Neural crest cell (in vitro differentiated cells): ENCODE data around the gene SCNN1A. TPM values are rescaled to one million over a fixed set of nuclear protein-coding genes. Genes with fewer than 3 reads are reported as not detected.
A peak's percentile ranks its signal among the peaks of the same experiment; 100 is the strongest.

Experiments used
- DNase-seq: peaks from one replicate; pipeline ENCODE4 v3.0.0; 2021; ENCODE audit warnings: low read depth, mixed read lengths, low spot score
- H3K27ac Mint-ChIP-seq: one replicate; pipeline ENCODE4 v1.8.0; 2021; ENCODE audit warnings: mild to moderate bottlenecking, mixed read lengths; ENCODE audit not compliant: unreplicated experiment
- H3K27me3 Mint-ChIP-seq: 2 replicates; pipeline ENCODE4 v1.8.0; 2021; ENCODE audit warnings: low read depth, mild to moderate bottlenecking, mixed read lengths
- H3K36me3 Mint-ChIP-seq: 2 replicates; pipeline ENCODE4 v1.8.0; 2021; ENCODE audit warnings: low read depth, mild to moderate bottlenecking, mixed read lengths
- H3K4me1 Mint-ChIP-seq: 2 replicates; pipeline ENCODE4 v1.8.0; 2021; ENCODE audit warnings: mixed read lengths
- H3K4me3 Mint-ChIP-seq: one replicate; pipeline ENCODE4 v1.8.0; 2021; ENCODE audit warnings: mild to moderate bottlenecking, mixed read lengths
- H3K9me3 Mint-ChIP-seq: 2 replicates; pipeline ENCODE4 v1.8.0; 2021; ENCODE audit warnings: mixed read lengths
- total RNA-seq: library from RNA; stranded (reverse); gene quantifications from 2 replicates; pipeline ENCODE4 v1.2.1, GENCODE V29; 2021
- TF ChIP-seq, protein P1 (sequence below): fragments of 200-600 bp; sonication (generic); conservative IDR thresholded peaks from 2 replicates; pipeline ENCODE4 v1.5.0; 2021; ENCODE audit warnings: antibody characterized with exemption, mild to moderate bottlenecking

The SCNN1A gene
- total RNA-seq, 1 donor from 2014 or later = not detected

DNA sequence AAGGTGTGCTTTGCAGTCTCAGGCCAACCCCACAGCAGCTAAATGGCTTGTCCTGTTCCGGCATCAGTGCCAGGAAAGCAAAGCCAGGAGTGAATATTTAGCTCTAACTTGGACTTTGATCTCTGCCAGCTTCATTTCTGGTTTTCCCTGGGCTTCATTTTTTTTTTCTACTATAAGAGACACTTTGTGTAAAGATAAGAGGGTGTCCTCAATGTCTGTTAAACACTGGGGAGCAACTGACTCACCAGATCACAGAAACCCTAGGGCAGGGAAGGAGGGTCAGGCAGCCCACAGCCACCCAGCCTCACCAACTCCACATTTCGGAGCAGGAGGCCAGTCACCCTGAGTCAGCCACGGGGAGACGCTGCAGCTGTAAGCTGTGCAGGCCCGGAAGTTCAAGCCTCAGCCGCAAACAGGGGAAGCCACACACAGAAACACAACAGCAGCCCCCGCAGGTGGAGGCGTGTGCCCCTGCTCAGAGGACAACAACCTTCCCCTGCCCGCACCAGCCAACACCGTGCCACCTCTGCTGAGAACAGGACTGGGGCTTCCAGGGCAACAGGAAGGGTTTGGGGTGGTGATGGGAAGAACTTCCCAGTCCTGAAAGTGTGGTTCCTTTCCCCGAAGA lies 39.8 kb downstream of the SCNN1A start:
- Mint-ChIP-seq H3K36me3 (peaks cover 8% of the 10 kb centered on the region), H3K4me1 (peaks cover 6% of the 10 kb centered on the region), H3K27ac (peak overlapping the region; percentile 97), H3K27me3 (no peaks in the 10 kb centered on the region), H3K4me3 (no peak overlapping the region), H3K9me3 (no peaks in the 10 kb centered on the region)
- peak; percentile 29 for DNase-seq
- TF ChIP-seq, protein P1, sequence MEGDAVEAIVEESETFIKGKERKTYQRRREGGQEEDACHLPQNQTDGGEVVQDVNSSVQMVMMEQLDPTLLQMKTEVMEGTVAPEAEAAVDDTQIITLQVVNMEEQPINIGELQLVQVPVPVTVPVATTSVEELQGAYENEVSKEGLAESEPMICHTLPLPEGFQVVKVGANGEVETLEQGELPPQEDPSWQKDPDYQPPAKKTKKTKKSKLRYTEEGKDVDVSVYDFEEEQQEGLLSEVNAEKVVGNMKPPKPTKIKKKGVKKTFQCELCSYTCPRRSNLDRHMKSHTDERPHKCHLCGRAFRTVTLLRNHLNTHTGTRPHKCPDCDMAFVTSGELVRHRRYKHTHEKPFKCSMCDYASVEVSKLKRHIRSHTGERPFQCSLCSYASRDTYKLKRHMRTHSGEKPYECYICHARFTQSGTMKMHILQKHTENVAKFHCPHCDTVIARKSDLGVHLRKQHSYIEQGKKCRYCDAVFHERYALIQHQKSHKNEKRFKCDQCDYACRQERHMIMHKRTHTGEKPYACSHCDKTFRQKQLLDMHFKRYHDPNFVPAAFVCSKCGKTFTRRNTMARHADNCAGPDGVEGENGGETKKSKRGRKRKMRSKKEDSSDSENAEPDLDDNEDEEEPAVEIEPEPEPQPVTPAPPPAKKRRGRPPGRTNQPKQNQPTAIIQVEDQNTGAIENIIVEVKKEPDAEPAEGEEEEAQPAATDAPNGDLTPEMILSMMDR = peak; percentile 48

DNA sequence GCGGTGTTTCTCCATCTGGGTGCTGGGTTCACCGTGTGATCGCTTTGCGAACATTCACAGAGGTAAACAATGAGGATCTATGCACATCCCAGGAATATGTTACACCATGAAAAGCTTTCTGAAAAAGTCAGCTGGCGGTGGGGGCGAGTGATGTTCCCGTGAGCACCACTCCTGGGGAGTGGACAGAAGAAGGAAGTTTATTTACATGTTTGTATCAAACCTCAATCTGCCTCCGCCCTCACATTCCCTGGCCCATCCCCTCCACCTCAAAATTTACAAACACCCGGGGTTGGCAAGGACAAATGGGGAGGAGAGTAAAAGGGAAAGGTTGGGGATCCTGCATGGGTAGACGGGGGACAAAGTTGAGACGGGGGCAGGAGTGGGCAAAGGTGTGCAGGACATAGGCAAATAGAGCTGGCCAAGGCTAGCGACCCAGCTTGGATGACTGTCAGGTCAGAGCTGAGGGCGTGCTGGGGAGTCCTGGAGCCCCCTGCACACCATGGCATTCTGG lies 40.4 kb downstream of the SCNN1A start:
- no peak for DNase-seq
- Mint-ChIP-seq H3K4me3 (no peak overlapping the region), H3K9me3 (no peaks in the 10 kb centered on the region), H3K36me3 (peaks cover 8% of the 10 kb centered on the region), H3K27ac (peak overlapping the region; percentile 97), H3K4me1 (peaks cover 6% of the 10 kb centered on the region), H3K27me3 (no peaks in the 10 kb centered on the region)
- TF ChIP-seq, protein P1 = no peak

DNA sequence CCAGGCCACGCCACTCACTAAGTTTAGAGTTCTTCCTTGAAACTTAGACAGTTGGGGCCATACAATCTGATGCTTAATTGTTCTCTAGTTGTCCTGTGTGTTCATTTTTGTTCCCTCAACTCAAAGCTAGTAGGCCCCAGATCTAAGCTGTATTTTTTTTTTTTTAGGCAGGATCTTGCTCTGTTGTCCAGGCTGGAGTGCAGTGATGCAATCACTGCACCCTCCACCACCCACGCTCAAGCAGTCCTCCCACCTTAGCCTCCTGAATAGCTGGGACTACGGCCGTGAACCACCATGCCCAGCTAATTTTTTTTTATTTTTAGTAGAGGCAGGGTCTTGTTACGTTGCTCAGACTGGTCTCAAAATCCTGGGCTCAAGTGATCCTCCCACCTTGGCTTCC lies 41.0 kb downstream of the SCNN1A start:
- no peak overlapping the region for H3K27ac Mint-ChIP-seq
- H3K27me3 Mint-ChIP-seq = no peaks in the 10 kb centered on the region
- DNase-seq = no peak
- no peaks in the 10 kb centered on the region for H3K9me3 Mint-ChIP-seq
- TF ChIP-seq, protein P1 = no peak
- H3K4me1 Mint-ChIP-seq = peaks cover 6% of the 10 kb centered on the region
- H3K4me3 Mint-ChIP-seq = no peak overlapping the region
- peaks cover 8% of the 10 kb centered on the region for H3K36me3 Mint-ChIP-seq

DNA sequence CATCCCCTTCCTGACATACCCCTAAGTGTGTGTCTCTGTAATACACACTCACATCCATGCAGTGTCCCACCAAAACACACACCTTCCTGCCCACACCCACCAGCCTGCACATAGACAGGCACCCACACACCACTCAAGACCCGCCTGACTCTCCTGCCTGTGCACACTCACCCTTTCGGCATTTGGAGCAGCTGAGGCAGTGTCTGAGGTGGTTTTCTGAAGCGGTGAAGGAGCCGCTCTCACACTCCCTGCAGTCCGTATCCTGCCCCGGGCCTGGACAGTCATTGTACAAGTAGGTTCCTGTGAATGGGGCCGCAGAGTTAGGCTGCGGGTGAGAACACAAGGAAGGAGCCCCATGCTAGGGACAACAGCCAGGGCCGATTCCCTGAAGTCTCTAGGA lies 41.8 kb downstream of the SCNN1A start:
- no peaks in the 10 kb centered on the region for H3K9me3 Mint-ChIP-seq
- peak overlapping the region; percentile 86 for H3K27ac Mint-ChIP-seq
- H3K27me3 Mint-ChIP-seq = no peaks in the 10 kb centered on the region
- no peak overlapping the region for H3K4me3 Mint-ChIP-seq
- peaks cover 6% of the 10 kb centered on the region for H3K4me1 Mint-ChIP-seq
- TF ChIP-seq, protein P1 = no peak
- no peak for DNase-seq
- peaks cover 8% of the 10 kb centered on the region for H3K36me3 Mint-ChIP-seq

DNA sequence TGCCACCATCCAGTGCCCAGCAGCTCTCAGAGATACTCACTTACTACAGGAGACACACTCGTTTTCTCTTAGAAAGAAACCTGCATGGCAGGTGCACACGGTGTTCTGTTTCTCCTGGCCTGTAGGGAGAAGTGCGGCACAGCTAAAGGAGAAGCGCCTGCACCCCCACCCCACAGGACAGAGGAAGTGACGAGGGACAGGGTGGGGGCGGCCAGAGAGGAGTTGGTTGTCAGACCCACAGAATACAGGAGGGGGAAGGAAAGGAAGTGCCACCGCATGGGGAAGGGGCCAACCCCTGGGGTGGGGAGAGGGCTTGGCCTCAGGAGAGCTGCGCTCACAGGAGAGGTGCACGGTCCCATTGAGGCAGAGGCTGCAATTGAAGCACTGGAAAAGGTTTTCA lies 42.3 kb downstream of the SCNN1A start:
- peaks cover 8% of the 10 kb centered on the region for H3K36me3 Mint-ChIP-seq
- H3K4me1 Mint-ChIP-seq = peaks cover 6% of the 10 kb centered on the region
- DNase-seq = no peak
- no peaks in the 10 kb centered on the region for H3K9me3 Mint-ChIP-seq
- H3K4me3 Mint-ChIP-seq = peak overlapping the region; percentile 75
- H3K27ac Mint-ChIP-seq = no peak overlapping the region
- TF ChIP-seq, protein P1 = no peak
- no peaks in the 10 kb centered on the region for H3K27me3 Mint-ChIP-seq
